HepG2 (cell line): ENCODE measurements around the gene TBC1D16. TPM values are rescaled to one million over a fixed set of nuclear protein-coding genes. Genes with fewer than 3 reads are reported as not detected.

Experiments used
- ATF2 ChIP-seq: sonication (generic); formaldehyde crosslinking; IDR thresholded peaks from 2 replicates; pipeline ENCODE4 v1.4.0; 2020; ENCODE audit warnings: missing genetic modification reagents
- CBX2 ChIP-seq, 2 experiments: fragments of 200-600 bp in 1 of 2; sonication (generic); formaldehyde crosslinking in 1 of 2; IDR thresholded peaks; 2 replicates each; pipeline versions ENCODE4 v1.7.0 to v1.8.1; 2018 to 2022; ENCODE audit warnings: low read depth in 2 of 2, low read length in 1 of 2, mild to moderate bottlenecking in 1 of 2, missing genetic modification reagents in 1 of 2
- DR1 ChIP-seq: sonication (generic); formaldehyde crosslinking; IDR thresholded peaks from 2 replicates; pipeline ENCODE4 v1.8.0; 2021; ENCODE audit warnings: mild to moderate bottlenecking, missing genetic modification reagents, inconsistent platforms
- DRAP1 ChIP-seq: IDR thresholded peaks from 2 replicates; pipeline ENCODE4 v1.6.1; 2016; ENCODE audit warnings: missing genetic modification reagents, missing compliant biosample characterization
- ELF1 ChIP-seq: sonication (generic); formaldehyde crosslinking; IDR thresholded peaks from 2 replicates; pipeline ENCODE4 v1.4.0; 2020; ENCODE audit warnings: missing genetic modification reagents
- GABPA ChIP-seq, 2 experiments: IDR thresholded peaks; 2 replicates each; pipeline ENCODE4 v1.6.1; 2011 to 2016; ENCODE audit warnings: low read depth in 2 of 2, low read length in 1 of 2, missing biosample characterization in 1 of 2, missing genetic modification characterization in 1 of 2
- MEIS1 ChIP-seq: sonication (generic); formaldehyde crosslinking; IDR thresholded peaks from 2 replicates; pipeline ENCODE4 v1.9.0; 2021; ENCODE audit warnings: mild to moderate bottlenecking, missing genetic modification reagents, moderate library complexity, borderline replicate concordance
- NCOA1 ChIP-seq: sonication (generic); formaldehyde crosslinking; IDR thresholded peaks from 2 replicates; pipeline ENCODE4 v1.9.0; 2021; ENCODE audit warnings: missing genetic modification reagents
- NONO ChIP-seq, 2 experiments: fragments of 450-650 bp in 1 of 2; sonication (generic) in 1 of 2; formaldehyde crosslinking in 1 of 2; IDR thresholded peaks in 1 of 2; conservative IDR thresholded peaks in 1 of 2; 2 replicates each; pipeline versions ENCODE4 v1.6.1 to v1.8.0; 2017 to 2022; ENCODE audit warnings: mild to moderate bottlenecking in 1 of 2, missing genetic modification reagents in 1 of 2, moderate library complexity in 1 of 2
- NR2F1 ChIP-seq, 2 experiments: fragments of 450-650 bp in 1 of 2; formaldehyde crosslinking in 1 of 2; IDR thresholded peaks; 2 replicates each; pipeline versions ENCODE4 v1.5.0 to v1.6.1; 2016 to 2020; ENCODE audit warnings: mild to moderate bottlenecking in 1 of 2, missing compliant biosample characterization in 1 of 2, missing genetic modification reagents in 1 of 2, moderate library complexity in 1 of 2
- PHF21A ChIP-seq: sonication (generic); formaldehyde crosslinking; IDR thresholded peaks from 2 replicates; pipeline ENCODE4 v1.5.0; 2020; ENCODE audit warnings: mild to moderate bottlenecking, missing genetic modification reagents
- SP140L ChIP-seq: sonication (generic); formaldehyde crosslinking; IDR thresholded peaks from 2 replicates; pipeline ENCODE4 v1.4.0; 2020; ENCODE audit warnings: missing genetic modification reagents, borderline replicate concordance
- SP4 ChIP-seq: sonication (generic); formaldehyde crosslinking; IDR thresholded peaks from 2 replicates; pipeline ENCODE4 v1.8.1; 2023; ENCODE audit warnings: mild to moderate bottlenecking, missing genetic modification reagents
- TAF1 ChIP-seq: sonication (generic); formaldehyde crosslinking; IDR thresholded peaks from 2 replicates; pipeline ENCODE4 v1.4.0; 2020; ENCODE audit warnings: missing genetic modification reagents
- WIZ ChIP-seq: sonication (generic); formaldehyde crosslinking; IDR thresholded peaks from 2 replicates; pipeline ENCODE4 v1.5.1; 2020; ENCODE audit warnings: mild to moderate bottlenecking, missing genetic modification reagents
- YY1 ChIP-seq: IDR thresholded peaks from 2 replicates; pipeline ENCODE4 v1.6.1; 2011; ENCODE audit warnings: low read length, low read depth, moderate library complexity, mild to moderate bottlenecking; ENCODE audit not compliant: insufficient read depth, insufficient replicate concordance
- ZMYM3 ChIP-seq: sonication (generic); formaldehyde crosslinking; IDR thresholded peaks from 2 replicates; pipeline ENCODE4 v1.5.1; 2020; ENCODE audit warnings: mild to moderate bottlenecking, missing genetic modification reagents
- ZNF446 ChIP-seq: sonication (generic); formaldehyde crosslinking; IDR thresholded peaks from 2 replicates; pipeline ENCODE4 v1.5.0; 2020; ENCODE audit warnings: mild to moderate bottlenecking, missing genetic modification reagents
- ZNF513 ChIP-seq: sonication (generic); formaldehyde crosslinking; conservative IDR thresholded peaks from 2 replicates; pipeline ENCODE4 v1.5.0; 2020; ENCODE audit warnings: missing genetic modification reagents
- ZNF619 ChIP-seq: sonication (generic); formaldehyde crosslinking; IDR thresholded peaks from 2 replicates; pipeline ENCODE4 v1.4.0; 2020; ENCODE audit warnings: mild to moderate bottlenecking, missing genetic modification reagents
- ZNF691 ChIP-seq: sonication (generic); formaldehyde crosslinking; IDR thresholded peaks from 2 replicates; pipeline ENCODE4 v1.4.0; 2020; ENCODE audit warnings: missing genetic modification reagents, low read depth, mild to moderate bottlenecking, borderline replicate concordance
- ZNF720 ChIP-seq: sonication (generic); formaldehyde crosslinking; IDR thresholded peaks from 2 replicates; pipeline ENCODE4 v1.4.0; 2020; ENCODE audit warnings: missing genetic modification reagents
- ZNF737 ChIP-seq: sonication (generic); formaldehyde crosslinking; IDR thresholded peaks from 2 replicates; pipeline ENCODE4 v1.5.0; 2020; ENCODE audit warnings: missing genetic modification reagents, mild to moderate bottlenecking, borderline replicate concordance
- ZNF773 ChIP-seq: sonication (generic); formaldehyde crosslinking; IDR thresholded peaks from 2 replicates; pipeline ENCODE4 v1.4.0; 2020; ENCODE audit warnings: missing genetic modification reagents, borderline replicate concordance
- ZNF850 ChIP-seq: sonication (generic); formaldehyde crosslinking; conservative IDR thresholded peaks from 2 replicates; pipeline ENCODE4 v1.9.0; 2021; ENCODE audit warnings: mild to moderate bottlenecking, missing genetic modification reagents
- polyA plus RNA-seq, 8 experiments: library from polyadenylated mRNA; depleted of rRNA in 3 of 8; stranded (reverse) in 7 of 8; unstranded in 1 of 8; fragments of >200 nt; fragmentation: Illumina TruSeq in 4 of 8; extraction: Trizol in 4 of 8; gene quantifications; 2 replicates each; pipeline versions ENCODE4 v1.2.1 to v1.2.3, GENCODE V29; 2011 to 2016; ENCODE audit warnings: low read depth in 4 of 8, missing spikeins in 1 of 8, mixed read lengths in 1 of 8; ENCODE audit not compliant: insufficient read depth in 1 of 8
- total RNA-seq, 5 experiments: library from RNA; depleted of rRNA; stranded (reverse); fragments of >200 nt; fragmentation: Illumina TruSeq; extraction: Trizol; gene quantifications; 2 replicates each; pipeline ENCODE4 v1.2.3, GENCODE V29; 2016; ENCODE audit warnings: low read depth in 1 of 5

The TBC1D16 gene
- total and polyA plus RNA-seq, 2 of the 13 experiments (the other 11 are each of a cell fraction or from before 2014, with no cell fraction given) = 14.9 to 24.9 TPM

GRCh38 chr17:79926605-79927135 lies 109.0 kb downstream of the TBC1D16 start (continued):
- TF ChIP-seq ZNF720 (0 out of 2 replicates have a peak, but pooled peaks have one; percentile 8), SP4 (peak; percentile 31; the same call in 1 of the 2 replicates), DR1 (no peak), TAF1 (CRISPR knock-in tag) (peak; percentile 92), ZNF850 (CRISPR knock-in tag) (0 out of 2 replicates have a peak, but pooled peaks have one; percentile 24), ATF2 (CRISPR knock-in tag) (peak; percentile 1; the same call in 1 of the 2 replicates), SP140L (CRISPR knock-in tag) (no peak), NONO (IDR thresholded peaks at IDR 0.05) (no peak), NONO (CRISPR knock-in tag; conservative IDR thresholded peaks at IDR 0.05) (peak; percentile 60; the same call in 1 of the 2 replicates), YY1 (no peak), WIZ (CRISPR knock-in tag) (no peak), NR2F1 (CRISPR knock-in tag; IDR thresholded peaks at IDR 0.05) (peak in 1 of 2 experiments; percentile 5; a peak in 1 of 4 replicates), NCOA1 (CRISPR knock-in tag) (no peak), MEIS1 (CRISPR knock-in tag) (no peak), ZNF773 (CRISPR knock-in tag) (no peak), ZNF737 (CRISPR knock-in tag) (no peak), CBX2 (IDR thresholded peaks at IDR 0.05; ENCODE audit: low read depth, low read length) (no peak), CBX2 (CRISPR knock-in tag; IDR thresholded peaks at IDR 0.05; ENCODE audit: low read depth) (no peak), ZNF619 (0 out of 2 replicates have a peak, but pooled peaks have one; percentile 4), GABPA (IDR thresholded peaks at IDR 0.05; ENCODE audit: low read depth, low read length) (no peak; the same call in 1 of the 2 replicates), GABPA (CRISPR knock-in tag; IDR thresholded peaks at IDR 0.05; ENCODE audit: low read depth) (peak; percentile 54), ZNF691 (CRISPR knock-in tag) (no peak), ZNF446 (CRISPR knock-in tag) (no peak), PHF21A (CRISPR knock-in tag) (peak; percentile 2; the same call in 1 of the 2 replicates), DRAP1 (CRISPR knock-in tag) (peak; percentile 45; the same call in 1 of the 2 replicates), ZMYM3 (CRISPR knock-in tag) (peak; percentile 90), ZNF513 (CRISPR knock-in tag) (no peak), ELF1 (peak; percentile 33)
